Esophagus squamous epithelium (tissue), 5 donors: ENCODE results near the gene BEST4. TPM values are rescaled to one million over a fixed set of nuclear protein-coding genes. Genes with fewer than 3 reads are reported as not detected.
"Not testable (repeated sequence)": the region's sequence is repeated elsewhere in the genome, so short reads cannot be mapped to it uniquely, and the experiment has no call there.

Source experiments
- DNase-seq: peaks from one replicate; lab custom pipeline; 2025; lab: John Stamatoyannopoulos, UW
- H3K27ac ChIP-seq, 4 donors: fragments of 200-600 bp; sonication (generic); one replicate each; pipeline ENCODE4 v1.5.1; 2016 to 2019; ENCODE audit warnings: mild to moderate bottlenecking in 1 of 4
- H3K27me3 ChIP-seq, 4 donors: fragments of 200-600 bp; sonication (generic); 1 replicate in 3 of 4; 2 replicates in 1 of 4; pipeline versions ENCODE4 v1.5.1 to v1.6.0; 2017 to 2021; ENCODE audit warnings: antibody characterized with exemption in 1 of 4
- H3K36me3 ChIP-seq, 3 donors: fragments of 200-600 bp; sonication (generic); one replicate each; pipeline ENCODE4 v1.5.1; 2016 to 2019
- H3K4me1 ChIP-seq, 3 donors: fragments of 200-600 bp; sonication (generic); one replicate each; pipeline ENCODE4 v1.5.1; 2017 to 2019
- H3K4me3 ChIP-seq, 4 donors: fragments of 200-600 bp; sonication (generic); 1 replicate in 3 of 4; 2 replicates in 1 of 4; pipeline ENCODE4 v1.5.1; 2016 to 2019; ENCODE audit warnings: mild to moderate bottlenecking in 2 of 4, moderate library complexity in 1 of 4
- H3K9me3 ChIP-seq, 3 donors: fragments of 200-600 bp; sonication (generic); one replicate each; pipeline ENCODE4 v1.5.1; 2016 to 2019
- POLR2A ChIP-seq, 4 donors: fragments of 450-650 bp; IDR thresholded peaks; one replicate each; pipeline ENCODE4 v1.6.1; 2017; ENCODE audit warnings: antibody characterized with exemption in 4 of 4, mild to moderate bottlenecking in 4 of 4, moderate library complexity in 3 of 4
- WGBS, 2 donors: methylation state at CpG; one replicate each; pipeline ENCODE4 v1.1.5; 2018; 5-methylcytosine and 5-hydroxymethylcytosine counted together
- intact Hi-C: fragments of 100-400 bp; cut with DNase I; formaldehyde crosslinking; loops from one replicate; pipeline ENCODE4 v1.15.0; 2022
- total RNA-seq, 4 donors: library from RNA; depleted of rRNA; stranded (reverse); fragments of >200 nt; gene quantifications; one replicate each; pipeline ENCODE4 v1.1.0, GENCODE V29; 2016
- TF ChIP-seq, protein P1 (sequence below), 6 experiments: fragments of 450-650 bp in 4 of 6; fragments of 200-600 bp in 2 of 6; sonication (generic) in 2 of 6; IDR thresholded peaks; one replicate each; pipeline ENCODE4 v1.5.1; 2016 to 2019; ENCODE audit warnings: antibody characterized with exemption in 6 of 6, mild to moderate bottlenecking in 4 of 6, moderate library complexity in 4 of 6
- donor health status: DM: yes; HTN: yes; CAD: no.

BEST4 gene
- total RNA-seq, 4 donors from 2014 or later, result 0.26 TPM; not detected in 3

GRCh38 chr1:44819196-44819607, 31.2 kb upstream of the BEST4 start:
- intact Hi-C loops, result no loop called here
- no peak for DNase-seq
- no peaks in the 10 kb centered on the region for H3K36me3 ChIP-seq
- 3 to 5% methylated on average over 13 of the region's 13 CpGs for WGBS, 2 donors
- H3K27ac ChIP-seq, result peak overlapping the region; percentile 77 to 97 (median 89)
- no peak for TF ChIP-seq POLR2A (IDR thresholded peaks at IDR 0.05)
- TF ChIP-seq, protein P1, sequence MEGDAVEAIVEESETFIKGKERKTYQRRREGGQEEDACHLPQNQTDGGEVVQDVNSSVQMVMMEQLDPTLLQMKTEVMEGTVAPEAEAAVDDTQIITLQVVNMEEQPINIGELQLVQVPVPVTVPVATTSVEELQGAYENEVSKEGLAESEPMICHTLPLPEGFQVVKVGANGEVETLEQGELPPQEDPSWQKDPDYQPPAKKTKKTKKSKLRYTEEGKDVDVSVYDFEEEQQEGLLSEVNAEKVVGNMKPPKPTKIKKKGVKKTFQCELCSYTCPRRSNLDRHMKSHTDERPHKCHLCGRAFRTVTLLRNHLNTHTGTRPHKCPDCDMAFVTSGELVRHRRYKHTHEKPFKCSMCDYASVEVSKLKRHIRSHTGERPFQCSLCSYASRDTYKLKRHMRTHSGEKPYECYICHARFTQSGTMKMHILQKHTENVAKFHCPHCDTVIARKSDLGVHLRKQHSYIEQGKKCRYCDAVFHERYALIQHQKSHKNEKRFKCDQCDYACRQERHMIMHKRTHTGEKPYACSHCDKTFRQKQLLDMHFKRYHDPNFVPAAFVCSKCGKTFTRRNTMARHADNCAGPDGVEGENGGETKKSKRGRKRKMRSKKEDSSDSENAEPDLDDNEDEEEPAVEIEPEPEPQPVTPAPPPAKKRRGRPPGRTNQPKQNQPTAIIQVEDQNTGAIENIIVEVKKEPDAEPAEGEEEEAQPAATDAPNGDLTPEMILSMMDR (IDR thresholded peaks at IDR 0.05), result no peak
- peaks cover 15 to 61% (median 25%) of the 10 kb centered on the region in 3 donors for H3K4me1 ChIP-seq
- peak overlapping the region; percentile 39 to 79 (median 52) for H3K4me3 ChIP-seq
- no peaks in the 10 kb centered on the region for H3K27me3 ChIP-seq
- no peaks in the 10 kb centered on the region for H3K9me3 ChIP-seq

- Histone ChIP-seq H3K27ac (peak overlapping the region in 2 of 4 donors; percentile 34 to 87), H3K4me1 (peaks cover 21 to 74% (median 34%) of the 10 kb centered on the region in 3 donors), H3K36me3 (peaks cover 0 to 6% (median 0%) of the 10 kb centered on the region in 3 donors), H3K9me3 (no peaks in the 10 kb centered on the region), H3K27me3 (no peaks in the 10 kb centered on the region), H3K4me3 (no peak overlapping the region)
- WGBS, 2 donors, result 92 to 93% methylated on average over 7 to 11 of the region's 11 CpGs
- no peak for TF ChIP-seq POLR2A (IDR thresholded peaks at IDR 0.05)
- TF ChIP-seq, protein P1 (IDR thresholded peaks at IDR 0.05), result no peak
- intact Hi-C loops, result no loop called here
- no peak for DNase-seq
Observed at GRCh38 chr1:44817771-44818495, 30.0 kb upstream of the BEST4 start.

DNA sequence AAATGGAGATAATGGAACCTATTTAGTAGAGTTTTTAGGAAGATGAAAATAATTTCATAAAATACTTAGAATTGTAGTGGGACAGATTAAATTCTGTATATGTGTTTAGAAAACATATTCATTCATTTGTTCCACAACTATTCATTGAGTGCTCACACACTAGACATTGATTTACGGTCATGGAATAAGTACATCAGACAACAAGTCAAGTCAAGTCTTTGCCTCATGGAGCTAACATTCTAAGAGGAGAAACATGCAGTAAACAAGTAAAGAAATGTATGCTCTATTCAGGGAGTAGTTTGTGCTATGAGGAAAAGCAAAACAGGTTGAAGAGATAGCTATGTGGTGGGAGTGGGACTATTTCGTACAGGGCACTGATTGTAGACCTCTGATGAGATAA, 29.3 kb upstream of the BEST4 start:
- peaks cover 0 to 7% (median 0%) of the 10 kb centered on the region in 3 donors for H3K36me3 ChIP-seq
- intact Hi-C loops, result no loop called here
- H3K9me3 ChIP-seq, result no peaks in the 10 kb centered on the region
- H3K4me1 ChIP-seq, result peaks cover 23 to 79% (median 34%) of the 10 kb centered on the region in 3 donors
- no peak for TF ChIP-seq POLR2A (IDR thresholded peaks at IDR 0.05)
- TF ChIP-seq, protein P1 (IDR thresholded peaks at IDR 0.05), result no peak
- H3K27me3 ChIP-seq, result no peaks in the 10 kb centered on the region
- no peak for DNase-seq
- WGBS, 2 donors, result 36 to 63% methylated on average over 2 of the region's 2 CpGs
- H3K27ac ChIP-seq, result peak overlapping the region in 1 of 4 donors; percentile 34
- H3K4me3 ChIP-seq, result no peak overlapping the region

DNA sequence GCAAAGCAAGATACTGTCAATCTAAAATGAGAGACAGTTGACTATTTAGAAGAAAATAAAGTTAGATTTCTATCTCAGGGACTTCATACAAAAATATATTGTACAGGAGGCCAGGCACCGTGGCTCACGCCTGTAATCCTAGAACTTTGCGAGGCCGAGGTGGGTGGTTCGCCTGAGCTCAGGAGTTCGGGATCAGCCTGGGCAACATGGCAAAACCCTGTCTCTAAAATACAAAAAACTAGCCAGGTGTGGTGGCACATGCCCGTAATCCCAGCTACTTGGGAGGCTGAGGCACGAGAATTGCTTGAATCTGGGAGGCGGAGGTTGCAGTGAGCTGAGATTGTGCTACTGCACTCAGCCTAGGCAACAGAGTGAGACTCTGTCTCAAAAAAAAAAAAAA, 28.0 kb upstream of the BEST4 start:
- H3K4me3 ChIP-seq, H3K27me3 ChIP-seq, H3K9me3 ChIP-seq, DNase-seq, intact Hi-C loops, H3K36me3 ChIP-seq: not testable (repeated sequence)
- Histone ChIP-seq H3K27ac (peak overlapping the region in 3 of 4 donors; percentile 77 to 90 (median 88)), H3K4me1 (peaks cover 24 to 88% (median 38%) of the 10 kb centered on the region in 3 donors)
- 92 to 98% methylated on average over 7 to 9 of the region's 9 CpGs for WGBS, 2 donors

DNA sequence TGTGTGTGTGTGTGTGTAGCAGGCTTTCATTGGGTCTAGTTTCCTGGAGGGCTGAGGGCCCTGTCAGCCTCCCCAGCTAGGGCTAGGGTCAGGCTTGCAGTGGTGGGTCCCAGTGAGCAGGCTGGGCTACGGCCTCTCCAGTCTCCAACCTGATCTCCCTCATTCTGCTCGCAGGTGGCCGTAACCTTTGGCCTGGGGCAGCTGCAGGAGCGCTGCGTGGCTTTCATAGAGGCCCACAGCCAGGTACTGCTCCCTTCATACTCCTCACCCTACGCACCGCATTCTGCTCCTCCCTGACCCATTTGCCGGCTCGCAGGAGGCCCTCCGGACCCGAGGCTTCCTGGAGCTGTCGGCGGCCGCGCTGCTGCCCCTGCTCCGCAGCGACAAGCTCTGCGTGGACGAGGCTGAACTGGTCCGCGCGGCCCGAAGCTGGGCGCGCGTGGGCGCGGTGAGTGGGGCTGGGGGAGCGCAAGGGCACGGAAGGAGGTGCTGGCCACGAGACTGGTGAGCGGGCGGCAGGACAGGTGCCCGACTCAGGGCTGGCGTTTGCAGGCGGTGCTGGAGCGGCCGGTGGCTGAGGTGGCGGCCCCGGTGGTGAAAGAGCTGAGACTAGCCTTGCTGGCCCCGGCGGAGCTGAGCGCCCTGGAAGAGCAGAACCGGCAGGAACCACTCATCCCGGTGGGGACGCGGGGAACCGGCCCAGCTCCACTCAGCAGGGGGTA, 25.0 kb upstream of the BEST4 start:
- TF ChIP-seq, protein P1 (IDR thresholded peaks at IDR 0.05), result no peak
- no peak for TF ChIP-seq POLR2A (IDR thresholded peaks at IDR 0.05)
- intact Hi-C loops, result no loop called here
- DNase-seq, result no peak
- H3K4me1 ChIP-seq, result peaks cover 42 to 88% (median 55%) of the 10 kb centered on the region in 3 donors
- no peaks in the 10 kb centered on the region for H3K27me3 ChIP-seq
- 68 to 80% methylated on average over 11 to 20 of the region's 48 CpGs for WGBS, 2 donors
- no peaks in the 10 kb centered on the region for H3K9me3 ChIP-seq
- H3K27ac ChIP-seq, result peak overlapping the region; percentile 77 to 93 (median 89)
- H3K4me3 ChIP-seq, result peak overlapping the region; percentile 28 to 69 (median 52)
- peaks cover 0 to 7% (median 0%) of the 10 kb centered on the region in 3 donors for H3K36me3 ChIP-seq
